WTC11 (cell line): ENCODE results near the gene DYRK2. TPM values are rescaled to one million over a fixed set of nuclear protein-coding genes. Genes with fewer than 3 reads are reported as not detected.

Experiments
- ATAC-seq: fragments of 200-7000 bp; cut with Tn5 transposase; 2 replicates; pipeline ENCODE4 v1.10.0; 2021; ENCODE audit warnings: mild to moderate bottlenecking, moderate library complexity
- CTCF ChIA-PET: fragments of 300-600 bp; sonication (Branson Sonifier 250); formaldehyde crosslinking; loops from one replicate; lab custom pipeline; 2021; ENCODE audit warnings: antibody characterized with exemption; lab: Charles Lee
- POLR2A ChIA-PET: fragments of 350-600 bp; sonication (Branson Sonifier 250); formaldehyde crosslinking; loops from one replicate; lab custom pipeline; 2021; ENCODE audit warnings: antibody characterized with exemption; lab: Charles Lee
- DNase-seq: peaks from one replicate; pipeline ENCODE4 v3.0.0; 2021; ENCODE audit warnings: low spot score
- H3K27ac Mint-ChIP-seq: 2 replicates; pipeline ENCODE4 v1.8.0; 2021; ENCODE audit warnings: mixed read lengths
- H3K27me3 Mint-ChIP-seq: 2 replicates; pipeline ENCODE4 v1.8.0; 2021; ENCODE audit warnings: low read depth, mild to moderate bottlenecking, moderate library complexity, mixed read lengths
- H3K36me3 Mint-ChIP-seq: 2 replicates; pipeline ENCODE4 v1.8.0; 2021; ENCODE audit warnings: mixed read lengths
- H3K4me1 Mint-ChIP-seq: 2 replicates; pipeline ENCODE4 v1.8.0; 2022; ENCODE audit warnings: mixed read lengths
- H3K4me3 Mint-ChIP-seq: 2 replicates; pipeline ENCODE4 v1.8.0; 2021; ENCODE audit warnings: mild to moderate bottlenecking, moderate library complexity, mixed read lengths
- H3K9me3 Mint-ChIP-seq: 2 replicates; pipeline ENCODE4 v1.8.0; 2021; ENCODE audit warnings: mixed read lengths
- AFF4 ChIP-seq: sonication (generic); formaldehyde crosslinking; IDR thresholded peaks from 2 replicates; pipeline ENCODE4 v1.8.1; 2023; ENCODE audit warnings: mild to moderate bottlenecking, missing genetic modification reagents, borderline replicate concordance
- ARID4B ChIP-seq: sonication (generic); formaldehyde crosslinking; IDR thresholded peaks from 2 replicates; pipeline ENCODE4 v1.8.0; 2023; ENCODE audit warnings: missing genetic modification reagents, mild to moderate bottlenecking, borderline replicate concordance
- CBFB ChIP-seq: sonication (generic); formaldehyde crosslinking; IDR thresholded peaks from 2 replicates; pipeline ENCODE4 v1.8.1; 2022; ENCODE audit warnings: mild to moderate bottlenecking, low read depth, missing genetic modification reagents
- CREB1 ChIP-seq: sonication (generic); formaldehyde crosslinking; IDR thresholded peaks from 2 replicates; pipeline ENCODE4 v1.8.0; 2023; ENCODE audit warnings: mild to moderate bottlenecking, missing genetic modification reagents
- ESRRA ChIP-seq: sonication (generic); formaldehyde crosslinking; IDR thresholded peaks from 2 replicates; pipeline ENCODE4 v1.8.1; 2022; ENCODE audit warnings: mild to moderate bottlenecking, missing genetic modification reagents, borderline replicate concordance
- IRF2 ChIP-seq: sonication (generic); formaldehyde crosslinking; IDR thresholded peaks from 2 replicates; pipeline ENCODE4 v1.8.0; 2022; ENCODE audit warnings: low read depth, missing genetic modification reagents, borderline replicate concordance
- KAT7 ChIP-seq: sonication (generic); formaldehyde crosslinking; IDR thresholded peaks from 2 replicates; pipeline ENCODE4 v1.8.1; 2023; ENCODE audit warnings: missing genetic modification reagents, mild to moderate bottlenecking, borderline replicate concordance
- MAX ChIP-seq: sonication (generic); formaldehyde crosslinking; IDR thresholded peaks from 2 replicates; pipeline ENCODE4 v1.8.0; 2022; ENCODE audit warnings: mild to moderate bottlenecking, missing genetic modification reagents
- NFYB ChIP-seq: sonication (generic); formaldehyde crosslinking; conservative IDR thresholded peaks from 2 replicates; pipeline ENCODE4 v1.8.0; 2022; ENCODE audit warnings: low read depth, missing genetic modification reagents
- NR3C1 ChIP-seq: sonication (generic); formaldehyde crosslinking; conservative IDR thresholded peaks from 2 replicates; pipeline ENCODE4 v1.8.1; 2023; ENCODE audit warnings: low read depth, mild to moderate bottlenecking, missing genetic modification reagents
- PRRX2 ChIP-seq: fragments of 250-450 bp; sonication (Bioruptor Pico); IDR thresholded peaks from 2 replicates; pipeline ENCODE4 v1.8.0; 2021; ENCODE audit warnings: mild to moderate bottlenecking
- RELA ChIP-seq: sonication (generic); formaldehyde crosslinking; IDR thresholded peaks from 2 replicates; pipeline ENCODE4 v1.8.1; 2022; ENCODE audit warnings: missing genetic modification reagents, mild to moderate bottlenecking, borderline replicate concordance
- SMAD3 ChIP-seq: sonication (generic); formaldehyde crosslinking; IDR thresholded peaks from 2 replicates; pipeline ENCODE4 v1.8.0; 2022; ENCODE audit warnings: missing genetic modification reagents, mild to moderate bottlenecking, borderline replicate concordance
- TP53 ChIP-seq: sonication (generic); formaldehyde crosslinking; IDR thresholded peaks from 2 replicates; pipeline ENCODE4 v1.8.1; 2023; ENCODE audit warnings: mild to moderate bottlenecking, missing genetic modification reagents
- ZNF232 ChIP-seq: sonication (generic); formaldehyde crosslinking; IDR thresholded peaks from 2 replicates; pipeline ENCODE4 v1.8.0; 2022; ENCODE audit warnings: mild to moderate bottlenecking, missing genetic modification reagents
- total RNA-seq: library from RNA; stranded (reverse); gene quantifications from 3 replicates; pipeline ENCODE4 v1.2.3, GENCODE V29; 2021
- TF ChIP-seq, protein P1 (sequence below): sonication (generic); formaldehyde crosslinking; IDR thresholded peaks from 2 replicates; pipeline ENCODE4 v1.8.1; 2023; ENCODE audit warnings: mild to moderate bottlenecking, missing genetic modification reagents, moderate library complexity
- TF ChIP-seq, protein P2 (sequence below): sonication (generic); formaldehyde crosslinking; IDR thresholded peaks from 2 replicates; pipeline ENCODE4 v1.8.1; 2022; ENCODE audit warnings: mild to moderate bottlenecking, moderate library complexity, missing genetic modification reagents

Gene DYRK2
- total RNA-seq, 1 experiment from 2014 or later, result 36.1 TPM

- no peaks in the 10 kb centered on the region for H3K27me3 Mint-ChIP-seq
- 0 out of 2 replicates have a peak, but pooled peaks cover 3% of the 10 kb centered on the region for H3K36me3 Mint-ChIP-seq
- ChIA-PET POLR2A (no interaction called here), CTCF (interaction anchor here (0.9 kb wide), 1 partner anchor 13 kb away, joined by 4 read pairs; no protein-coding TSS in a partner anchor)
- peaks cover 7% of the 10 kb centered on the region for H3K9me3 Mint-ChIP-seq
- no peak for DNase-seq
- H3K27ac Mint-ChIP-seq, result no peak overlapping the region
- TF ChIP-seq TP53 (no peak), ARID4B (CRISPR knock-in tag) (no peak), IRF2 (CRISPR knock-in tag) (no peak), SMAD3 (CRISPR knock-in tag) (no peak), CBFB (CRISPR knock-in tag) (no peak), CREB1 (no peak), NR3C1 (no peak), RELA (no peak), NFYB (CRISPR knock-in tag) (no peak), MAX (CRISPR knock-in tag) (no peak), AFF4 (no peak), ZNF232 (CRISPR knock-in tag) (no peak), ESRRA (no peak), PRRX2 (no peak)
- TF ChIP-seq, protein P1, sequence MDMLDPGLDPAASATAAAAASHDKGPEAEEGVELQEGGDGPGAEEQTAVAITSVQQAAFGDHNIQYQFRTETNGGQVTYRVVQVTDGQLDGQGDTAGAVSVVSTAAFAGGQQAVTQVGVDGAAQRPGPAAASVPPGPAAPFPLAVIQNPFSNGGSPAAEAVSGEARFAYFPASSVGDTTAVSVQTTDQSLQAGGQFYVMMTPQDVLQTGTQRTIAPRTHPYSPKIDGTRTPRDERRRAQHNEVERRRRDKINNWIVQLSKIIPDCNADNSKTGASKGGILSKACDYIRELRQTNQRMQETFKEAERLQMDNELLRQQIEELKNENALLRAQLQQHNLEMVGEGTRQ (CRISPR knock-in tag), result no peak
- TF ChIP-seq, protein P2, sequence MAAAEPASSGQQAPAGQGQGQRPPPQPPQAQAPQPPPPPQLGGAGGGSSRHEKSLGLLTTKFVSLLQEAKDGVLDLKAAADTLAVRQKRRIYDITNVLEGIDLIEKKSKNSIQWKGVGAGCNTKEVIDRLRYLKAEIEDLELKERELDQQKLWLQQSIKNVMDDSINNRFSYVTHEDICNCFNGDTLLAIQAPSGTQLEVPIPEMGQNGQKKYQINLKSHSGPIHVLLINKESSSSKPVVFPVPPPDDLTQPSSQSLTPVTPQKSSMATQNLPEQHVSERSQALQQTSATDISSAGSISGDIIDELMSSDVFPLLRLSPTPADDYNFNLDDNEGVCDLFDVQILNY (CRISPR knock-in tag), result no peak
- no peak overlapping the region for H3K4me3 Mint-ChIP-seq
- peak; percentile 65 for ATAC-seq
- H3K4me1 Mint-ChIP-seq, result peaks cover 10% of the 10 kb centered on the region
Measured at GRCh38 chr12:67617629-67618028, 30.9 kb upstream of the DYRK2 start.

DNA sequence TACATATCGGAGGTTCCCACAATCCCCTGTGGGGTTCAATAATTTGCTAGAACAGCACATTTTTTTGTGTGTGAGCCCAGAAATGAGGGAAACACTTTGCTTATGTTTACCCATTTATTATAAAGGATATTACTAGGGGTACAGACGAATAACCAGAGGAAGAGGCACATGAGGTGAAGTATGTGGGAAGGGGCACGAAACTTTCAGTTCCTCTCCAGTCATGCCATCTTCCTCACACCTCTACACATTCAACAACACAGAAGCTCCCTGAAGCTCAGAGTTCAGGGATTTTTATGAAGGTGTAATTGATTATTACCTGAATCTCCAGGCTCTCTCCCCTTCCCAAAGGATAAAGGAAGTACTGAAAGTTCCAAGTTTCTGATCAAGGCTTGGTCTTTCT, 30.2 kb upstream of the DYRK2 start:
- ATAC-seq, result no peak

More for the DNA sequence above, 30.2 kb upstream of the DYRK2 start:
- no peaks in the 10 kb centered on the region for H3K36me3 Mint-ChIP-seq
- no peak overlapping the region for H3K4me3 Mint-ChIP-seq
- TF ChIP-seq KAT7, result no peak
- TF ChIP-seq, all 79 proteins: peak for 0
- Mint-ChIP-seq H3K9me3 (peaks cover 3% of the 10 kb centered on the region; the same call in 1 of the 2 replicates), H3K27ac (no peak overlapping the region), H3K27me3 (no peaks in the 10 kb centered on the region), H3K4me1 (peaks cover 10% of the 10 kb centered on the region)
- CTCF ChIA-PET, result interaction anchor here (0.9 kb wide), 1 partner anchor 12 kb away, joined by 4 read pairs; no protein-coding TSS in a partner anchor
- no peak for DNase-seq
- POLR2A ChIA-PET, result no interaction called here
